NCI-H2081 treated with DMSO at 0.1 percent for 48 hours (cell line): Measurements from ENCODE around the gene MAGT1.
"Not testable (repeated sequence)": the region's sequence is repeated elsewhere in the genome, so short reads cannot be mapped to it uniquely, and the experiment has no call there.

Experiments used
- DNase-seq: peaks from one replicate; lab custom pipeline; 2025; lab: John Stamatoyannopoulos, UW

MAGT1 gene

GRCh38 chrX:77894921-77895886 is at the start of gene MAGT1:
Gene MAGT1, minus strand, starts transcription at chrX:77895435. Its CDS starts 25 bp downstream, at chrX:77895410.
- DNase-seq: peak; percentile 91

GRCh38 chrX:77945031-77945430 is 49.8 kb upstream of the MAGT1 start:
- not testable (repeated sequence) for DNase-seq

DNA sequence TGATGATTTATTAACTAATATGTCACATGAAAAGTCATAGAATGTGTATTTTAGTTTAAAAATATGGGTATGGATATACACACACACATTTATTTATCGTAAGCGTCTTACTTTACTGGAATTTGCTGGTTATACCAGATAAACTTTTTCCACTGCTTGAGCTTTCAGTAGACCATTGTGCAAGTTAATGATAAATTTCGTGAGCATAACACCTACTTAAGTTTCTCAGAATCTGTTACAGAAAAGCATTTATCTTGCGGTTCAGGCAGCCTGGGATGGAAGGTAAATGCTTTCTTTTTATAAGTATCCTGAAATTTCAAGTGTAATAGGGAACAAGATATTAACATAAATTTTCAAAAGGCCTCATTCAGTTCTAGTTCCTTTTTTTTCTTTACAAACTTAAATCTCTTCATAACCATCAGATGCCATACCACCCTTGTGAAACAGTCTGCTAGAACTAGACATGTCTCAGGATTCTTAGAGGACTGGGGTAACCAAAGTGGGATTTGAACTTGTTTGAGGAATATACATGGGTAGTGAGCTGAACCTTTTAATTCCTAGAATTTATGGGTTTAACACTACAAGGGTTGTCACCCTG is 42.9 kb upstream of the MAGT1 start:
- no peak for DNase-seq

DNA sequence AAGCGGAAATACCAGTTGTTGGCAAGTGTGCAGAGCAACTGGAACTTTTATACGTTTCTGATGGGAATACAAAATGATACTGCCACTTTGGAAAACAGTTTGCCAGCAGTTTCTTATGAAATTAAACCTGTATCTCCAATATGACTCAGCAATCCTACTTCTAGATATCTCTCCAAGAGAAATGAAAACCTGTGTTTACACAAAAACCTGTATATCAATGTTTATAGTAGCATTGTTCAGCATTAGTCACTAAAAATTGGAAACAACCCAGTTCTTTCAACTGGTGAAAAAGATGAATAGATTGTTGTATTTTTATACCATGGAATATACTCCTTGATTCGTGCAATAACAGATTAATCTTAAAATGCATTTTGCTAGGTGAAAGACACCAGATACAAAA is 42.1 kb upstream of the MAGT1 start:
- DNase-seq: no peak

GRCh38 chrX:77936299-77936698 is 41.1 kb upstream of the MAGT1 start:
- DNase-seq: no peak

DNA sequence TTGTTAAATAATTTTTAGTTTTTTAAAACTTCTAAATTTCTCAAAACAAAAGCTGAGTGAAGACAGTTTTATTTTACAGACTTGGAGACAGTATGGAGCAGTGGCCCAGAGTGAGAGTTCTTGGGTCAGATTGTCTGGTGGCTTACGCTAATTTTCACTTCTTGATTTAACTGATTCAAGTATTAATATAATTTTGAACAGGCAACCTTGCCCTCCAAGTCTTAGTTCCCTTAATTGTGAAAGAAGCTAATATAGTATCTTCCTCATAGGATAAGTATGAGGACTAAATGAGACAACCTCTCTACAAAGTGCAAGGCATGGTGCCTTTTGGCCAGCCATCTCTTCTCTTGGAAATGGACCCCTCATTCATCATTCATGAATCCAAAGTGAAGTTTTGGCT is 40.7 kb upstream of the MAGT1 start:
- DNase-seq: no peak

- no peak for DNase-seq
Observed at GRCh38 chrX:77930581-77930980, 35.3 kb upstream of the MAGT1 start.

DNA sequence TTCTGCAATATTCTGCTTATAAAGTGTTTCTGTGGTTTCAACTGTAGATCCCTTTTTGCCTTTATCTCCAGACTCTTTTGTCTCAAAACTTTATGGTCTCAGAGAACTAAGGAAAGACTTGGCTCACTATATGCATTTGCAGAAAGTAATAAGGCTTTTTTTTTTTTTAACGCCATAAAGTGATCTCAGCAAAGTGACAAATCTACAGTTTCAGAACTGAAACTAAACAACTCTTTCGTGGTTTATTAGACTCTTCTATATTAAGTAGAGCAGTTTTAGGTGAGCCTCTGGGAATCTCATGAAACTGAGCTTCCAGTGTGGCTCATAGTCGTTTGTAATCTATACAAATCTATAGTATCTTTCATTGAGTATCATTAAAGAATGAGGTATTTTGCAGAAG is 30.5 kb upstream of the MAGT1 start:
- no peak for DNase-seq

DNA sequence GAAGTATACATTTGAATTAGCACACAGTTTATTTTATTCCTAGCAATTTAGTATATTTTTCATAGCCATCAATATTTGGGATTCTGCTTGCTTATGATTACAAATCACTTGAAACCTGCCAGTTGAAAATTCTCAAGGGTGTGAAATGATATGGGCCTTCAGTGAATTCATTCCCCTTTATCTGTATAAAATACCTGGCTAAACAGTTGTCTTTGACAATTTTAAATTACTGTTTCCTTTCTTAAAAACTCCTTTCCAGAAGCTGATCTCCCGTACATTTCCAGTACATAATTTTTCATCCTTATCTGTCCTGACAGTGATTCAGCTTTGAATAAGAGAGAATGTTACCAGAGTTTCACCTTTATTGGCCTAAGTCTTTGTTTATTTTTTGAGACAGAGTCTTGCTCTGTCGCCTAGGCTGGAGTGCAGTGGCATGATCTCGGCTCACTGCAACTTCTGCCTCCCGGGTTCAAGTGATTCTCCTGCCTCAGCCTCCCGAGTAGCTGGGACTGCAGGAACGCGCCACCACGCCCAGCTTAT is 29.2 kb upstream of the MAGT1 start:
- DNase-seq: no peak

DNA sequence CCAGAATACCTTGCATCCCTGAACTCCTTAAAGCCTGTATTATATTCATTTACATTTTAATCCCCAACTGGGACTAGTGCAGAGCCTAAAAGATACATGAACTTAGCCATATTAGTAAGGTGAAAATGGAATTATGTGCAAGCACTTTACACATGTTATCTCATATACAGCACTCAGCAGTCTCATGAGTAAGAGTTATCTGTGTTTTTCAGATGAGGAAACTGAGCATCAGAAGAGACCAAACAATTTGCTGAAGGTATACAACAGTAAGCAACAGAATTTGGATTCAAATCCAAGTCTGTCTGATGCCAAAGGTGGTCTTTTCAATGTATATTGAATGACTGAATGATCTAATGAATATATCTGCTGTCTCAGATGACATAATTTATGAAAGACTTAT is 27.6 kb upstream of the MAGT1 start:
- DNase-seq: no peak

GRCh38 chrX:77919370-77919769 is 24.1 kb upstream of the MAGT1 start:
- not testable (repeated sequence) for DNase-seq

GRCh38 chrX:77918568-77918967 is 23.3 kb upstream of the MAGT1 start:
- no peak for DNase-seq

- no peak for DNase-seq
Observed at GRCh38 chrX:77917294-77917933, 22.2 kb upstream of the MAGT1 start.

GRCh38 chrX:77910108-77910840 is 15.0 kb upstream of the MAGT1 start, which contains the start of gene ATP7A:
Gene ATP7A, plus strand, starts transcription at chrX:77910693. Its CDS starts 60,949 bp downstream, at chrX:77971642.
- peak; percentile 50 for DNase-seq

DNA sequence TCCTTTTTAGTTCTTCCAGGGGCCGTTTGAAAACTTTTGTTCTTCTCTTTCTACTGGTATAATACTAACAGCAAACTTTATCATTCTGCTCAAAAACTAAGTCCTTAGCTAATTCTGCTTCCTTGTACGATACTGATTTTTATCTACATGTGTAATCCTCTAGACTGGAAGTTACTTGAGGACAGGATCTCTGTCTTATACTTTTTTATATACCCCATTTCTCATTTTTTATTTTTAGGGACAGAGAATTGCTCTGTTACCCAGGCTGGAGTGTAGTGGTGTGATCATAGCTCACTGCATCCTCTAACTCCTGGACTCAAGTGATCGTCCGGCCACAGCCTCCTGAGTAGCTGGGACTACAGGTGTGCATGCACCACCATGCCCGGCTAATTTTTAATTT is 6.3 kb upstream of the MAGT1 start:
- no peak for DNase-seq

DNA sequence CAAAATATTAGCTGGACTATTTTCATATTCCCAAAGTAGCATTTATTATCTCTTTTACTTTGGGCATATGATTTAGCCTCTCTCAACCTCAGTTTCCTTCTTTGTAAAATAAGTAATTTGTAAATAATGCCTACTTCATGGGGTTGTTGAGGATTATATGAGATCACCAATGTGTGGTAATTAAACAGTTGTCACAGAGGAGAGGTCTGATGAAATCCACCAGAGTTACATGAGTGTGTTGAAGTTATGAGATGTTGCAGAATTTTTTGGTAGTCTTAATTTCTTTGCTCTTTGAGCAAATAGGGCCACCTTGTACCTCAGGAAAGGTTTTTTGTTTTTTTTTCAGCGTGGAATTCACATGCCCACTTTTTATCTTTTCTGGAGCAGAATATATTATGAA is 5.5 kb upstream of the MAGT1 start:
- DNase-seq: no peak

DNA sequence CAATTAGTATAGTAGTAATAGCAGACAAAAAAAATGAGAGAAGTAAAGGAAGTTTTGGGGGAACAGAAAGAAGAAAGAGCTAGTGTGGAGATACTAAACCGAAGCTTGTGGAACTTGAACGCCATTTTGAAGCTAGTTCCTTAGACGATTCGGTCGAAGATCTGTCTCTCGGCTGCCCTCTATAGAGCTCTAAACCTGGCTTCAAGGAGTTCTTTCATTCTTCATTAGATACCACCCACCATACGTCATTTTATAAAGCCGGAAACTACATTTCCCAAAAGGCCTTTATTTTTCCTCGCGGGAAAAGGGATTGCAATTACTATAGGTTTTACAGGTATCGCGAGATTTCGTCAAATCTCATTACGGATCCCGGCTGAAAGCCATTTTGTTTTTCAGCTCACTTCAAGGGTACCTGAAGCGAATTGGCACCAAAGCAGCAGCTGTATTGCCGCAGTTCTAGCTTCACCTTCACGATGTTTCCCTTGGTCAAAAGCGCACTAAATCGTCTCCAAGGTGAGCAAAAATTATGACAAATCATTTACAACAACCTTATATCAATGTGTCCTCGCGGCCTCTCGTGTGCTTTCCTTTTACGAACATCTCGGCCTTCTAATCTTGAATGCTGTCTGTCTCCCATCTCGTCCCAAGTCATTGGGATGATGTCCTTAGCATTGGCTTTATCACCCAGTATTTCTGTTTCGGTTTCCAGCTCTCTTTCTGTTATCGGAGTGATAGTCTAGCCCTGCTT is 4.0 kb upstream of the MAGT1 start, which contains the start of gene COX7B:
TSS of gene COX7B (plus strand) at position 388 of the 748 bp plus-strand sequence. CDS start at position 474, 86 bp downstream.
- peak; percentile 96 for DNase-seq

- DNase-seq: no peak
Observed at GRCh38 chrX:77893713-77894112, 1.5 kb downstream of the MAGT1 start.

- DNase-seq: no peak
Observed at GRCh38 chrX:77892887-77893286, 2.3 kb downstream of the MAGT1 start.

DNA sequence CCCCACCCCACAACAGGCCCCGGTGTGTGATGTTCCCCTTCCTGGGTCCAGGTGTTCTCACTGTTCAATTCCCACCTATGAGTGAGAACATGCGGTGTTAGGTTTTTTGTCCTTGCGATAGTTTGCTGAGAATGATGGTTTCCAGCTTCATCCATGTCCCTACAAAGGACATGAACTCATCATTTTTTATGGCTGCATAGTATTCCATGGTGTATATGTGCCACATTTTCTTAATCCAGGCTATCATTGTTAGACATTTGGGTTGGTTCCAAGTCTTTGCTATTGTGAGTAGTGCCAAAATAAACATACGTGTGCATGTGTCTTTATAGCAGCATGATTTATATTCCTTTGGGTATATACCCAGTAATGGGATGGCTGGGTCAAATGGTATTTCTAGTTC is 13.8 kb downstream of the MAGT1 start:
- DNase-seq: not testable (repeated sequence)

DNA sequence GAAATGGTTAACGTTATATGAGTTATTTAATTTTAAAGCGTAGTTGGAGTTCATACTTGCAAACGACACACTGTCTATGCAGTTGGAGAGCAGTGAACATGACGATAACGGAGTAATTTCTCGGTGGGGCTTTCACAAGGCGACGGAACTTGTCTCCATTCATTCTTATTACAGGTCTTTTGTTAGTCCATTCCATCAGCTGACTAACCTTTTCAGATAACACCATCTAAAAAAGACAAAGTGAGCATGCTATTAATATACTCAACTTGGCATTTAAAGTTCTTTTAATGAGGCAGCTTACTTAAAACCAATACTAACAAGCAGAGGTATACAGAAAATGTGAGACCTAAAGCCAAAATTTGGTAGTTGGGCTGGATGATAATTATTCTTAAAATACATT is 19.9 kb downstream of the MAGT1 start:
- no peak for DNase-seq
